ENCODE results near the gene TMEM59. TPM values are rescaled to one million over a fixed set of nuclear protein-coding genes. Genes with fewer than 3 reads are reported as not detected.

Gene TMEM59
- total and polyA plus RNA-seq, 2 of the 8 experiments (the other 6 are each of a cell fraction or from before 2014, with no cell fraction given): 116 to 139 TPM

DNA sequence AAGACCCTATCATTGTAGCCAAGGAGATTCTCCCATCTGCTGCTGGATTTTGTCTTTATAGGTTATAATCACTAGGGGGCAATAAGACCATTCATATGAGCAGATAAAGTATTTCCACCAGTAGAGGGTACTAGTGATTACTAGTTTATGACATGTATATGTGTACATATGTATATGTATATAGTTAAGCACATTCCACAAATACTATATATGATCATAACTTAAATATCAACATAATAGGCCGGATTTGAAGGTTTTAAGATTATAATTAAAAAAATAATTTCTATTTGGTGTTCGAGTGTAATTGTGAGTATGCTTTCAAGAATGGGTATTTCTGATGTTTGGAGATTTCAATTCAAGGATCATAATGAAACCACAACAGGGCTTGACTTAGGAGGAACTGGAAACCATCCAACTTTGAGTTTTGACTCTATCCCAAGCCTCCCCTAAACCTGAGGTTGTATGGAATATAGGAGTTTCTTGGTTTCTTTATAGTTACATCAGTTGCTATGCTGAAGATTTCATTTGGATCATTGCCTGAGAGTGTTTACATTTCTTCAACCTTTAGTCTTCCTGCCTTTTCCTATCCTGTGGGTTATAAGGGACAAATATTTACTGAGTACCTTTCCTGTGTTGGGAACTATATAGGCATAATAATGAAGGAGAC is 17.3 kb upstream of the TMEM59 start:
- Histone ChIP-seq H3K4me3 (ENCODE audit: extremely low read depth in 1 of 4, insufficient read depth in 2 of 4, low read depth in 3 of 4, low read length in 4 of 4) (no peak overlapping the region), H3K4ac (replicated peaks; ENCODE audit: insufficient read length, low read depth, low read length) (no peak overlapping the region), H3K27me3 (replicated peaks in 1 of 4; ENCODE audit: control insufficient read depth in 3 of 4, extremely low read depth in 1 of 4, insufficient read depth in 3 of 4, low read length in 3 of 4) (no peaks in the 10 kb centered on the region), H3K9me3 (ENCODE audit: insufficient read depth in 2 of 2, low read depth in 1 of 2, low read length in 1 of 2) (no peaks in the 10 kb centered on the region), H2BK20ac (ENCODE audit: low read length) (no peak overlapping the region), H3K27ac (ENCODE audit: low read depth, low read length) (no peak overlapping the region), H3K14ac (ENCODE audit: insufficient read length) (no peak overlapping the region), H3K23me2 (ENCODE audit: low read depth, low read length) (no peaks in the 10 kb centered on the region), H2AFZ (ENCODE audit: low read length) (no peak overlapping the region), H2BK15ac (ENCODE audit: low read length) (no peak overlapping the region), H4K5ac (ENCODE audit: insufficient read length, low read depth, low read length) (no peak overlapping the region), H3K9ac (replicated peaks in 1 of 4; ENCODE audit: extremely low read depth in 1 of 4, low read depth in 3 of 4, low read length in 3 of 4) (no peak overlapping the region), H2BK12ac (ENCODE audit: low read depth, low read length) (no peak overlapping the region), H2BK5ac (ENCODE audit: low read depth, low read length) (no peak overlapping the region), H3K4me2 (ENCODE audit: insufficient read depth in 1 of 2, low read depth in 2 of 2, low read length in 2 of 2) (no peak overlapping the region), H3K79me2 (ENCODE audit: control insufficient read depth in 1 of 2, insufficient read depth in 2 of 2, low read length in 2 of 2) (no peaks in the 10 kb centered on the region), H3K23ac (ENCODE audit: insufficient read length) (no peak overlapping the region), H3K56ac (replicated peaks; ENCODE audit: insufficient read length, low read depth, low read length) (no peak overlapping the region), H2AK5ac (ENCODE audit: low read depth, low read length) (no peak overlapping the region), H2BK120ac (replicated peaks; ENCODE audit: low read depth, low read length) (no peak overlapping the region), H4K8ac (ENCODE audit: extremely low read depth, insufficient read depth, low read length) (no peak overlapping the region), H3K18ac (ENCODE audit: extremely low read depth, low read length) (no peak overlapping the region), H3K36me3 (ENCODE audit: control insufficient read depth in 2 of 4, insufficient read depth in 4 of 4, low read length in 3 of 4) (peaks cover 0 to 10% (median 0%) of the 10 kb centered on the region in 4 experiments; a peak in 2 of 8 replicates), H4K91ac (replicated peaks; ENCODE audit: insufficient read length, low read length) (no peak overlapping the region), H3K4me1 (replicated peaks in 1 of 4; ENCODE audit: control insufficient read depth in 3 of 4, insufficient read depth in 4 of 4, low read length in 3 of 4) (no peaks in the 10 kb centered on the region), H4K20me1 (replicated peaks in 1 of 2; ENCODE audit: control insufficient read depth in 1 of 2, insufficient read depth in 2 of 2, low read length in 2 of 2) (no peaks in the 10 kb centered on the region), H3K79me1 (ENCODE audit: low read depth, low read length) (no peaks in the 10 kb centered on the region)
- ChIA-PET POLR2A (ENCODE audit: partially characterized antibody) (interaction anchor here (0.8 kb wide), 1 partner anchor 7 kb away, joined by 3 read pairs; no protein-coding TSS in a partner anchor), CTCF (ENCODE audit: partially characterized antibody) (interaction anchor here (0.7 to 4.6 kb wide), 18 partner anchors 9 to 414 kb away, joined by 3 to 65 read pairs (median 4); partner anchors contain the start of gene CYB5RL)
- 72 to 100% methylated on average over 1 to 2 of the region's 2 CpGs for WGBS, 2 experiments (ENCODE audit: extremely low coverage in 1 of 2, insufficient coverage in 1 of 2, insufficient read length in 1 of 2, insufficient replicate concordance in 2 of 2, low coverage in 1 of 2, low lambda C conversion rate in 2 of 2, missing lambda C conversion rate in 1 of 2)
- DNase-seq (ENCODE audit: low read depth in 1 of 2, low spot score in 2 of 2) (no peak), FAIRE-seq (no peak)
- TF ChIP-seq RXRA (IDR thresholded peaks at IDR 0.05; ENCODE audit: insufficient read depth, low read depth, low read length) (no peak), POLR2AphosphoS5 (IDR thresholded peaks at IDR 0.05; ENCODE audit: low read depth, low read length) (no peak), BCL11A (IDR thresholded peaks at IDR 0.05; ENCODE audit: low read depth in 2 of 2, low read length in 2 of 2) (no peak), CBX8 (IDR thresholded peaks at IDR 0.05; ENCODE audit: borderline replicate concordance, low read depth, low read length) (no peak), YY1 (IDR thresholded peaks at IDR 0.05; ENCODE audit: low read depth, low read length) (no peak), SIN3A (conservative IDR thresholded peaks at IDR 0.05 in 1 of 2, IDR thresholded peaks at IDR 0.05 in 1 of 2; ENCODE audit: low read depth in 1 of 2, low read length in 2 of 2) (no peak), RAD21 (IDR thresholded peaks at IDR 0.05 in 1 of 2, conservative IDR thresholded peaks at IDR 0.05 in 1 of 2; ENCODE audit: low read depth in 2 of 2, low read length in 2 of 2) (peak; percentile 57 to 73), HDAC6 (IDR thresholded peaks at IDR 0.05; ENCODE audit: low read depth, low read length) (no peak), JUND (IDR thresholded peaks at IDR 0.05; ENCODE audit: low read length) (no peak), FOSL1 (IDR thresholded peaks at IDR 0.05; ENCODE audit: insufficient read depth, low read depth, low read length) (no peak)
- TF ChIP-seq, protein P1, sequence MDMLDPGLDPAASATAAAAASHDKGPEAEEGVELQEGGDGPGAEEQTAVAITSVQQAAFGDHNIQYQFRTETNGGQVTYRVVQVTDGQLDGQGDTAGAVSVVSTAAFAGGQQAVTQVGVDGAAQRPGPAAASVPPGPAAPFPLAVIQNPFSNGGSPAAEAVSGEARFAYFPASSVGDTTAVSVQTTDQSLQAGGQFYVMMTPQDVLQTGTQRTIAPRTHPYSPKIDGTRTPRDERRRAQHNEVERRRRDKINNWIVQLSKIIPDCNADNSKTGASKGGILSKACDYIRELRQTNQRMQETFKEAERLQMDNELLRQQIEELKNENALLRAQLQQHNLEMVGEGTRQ (IDR thresholded peaks at IDR 0.05; ENCODE audit: low read length): no peak
